ENCODE results near the gene COL19A1.

The COL19A1 gene

DNA sequence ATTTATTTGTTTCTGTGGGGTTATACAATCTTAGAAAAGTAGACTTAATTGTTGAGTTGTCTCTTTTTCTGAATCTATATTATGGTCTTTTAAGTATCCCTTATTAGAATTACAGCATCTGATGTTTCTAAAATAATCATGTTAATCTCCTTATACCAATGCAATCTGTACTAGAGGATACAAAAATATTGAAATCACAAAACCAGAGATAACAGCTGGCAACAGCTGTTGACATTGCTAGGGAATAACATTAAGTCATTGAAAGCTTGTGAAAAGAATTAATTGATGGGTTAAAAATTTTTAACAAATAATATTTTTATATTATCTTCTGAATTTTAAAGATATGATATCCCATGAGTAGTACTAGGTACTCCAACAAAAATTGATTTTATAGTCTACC is 162.6 kb downstream of the COL19A1 start:
- H3K36me3 ChIP-seq (ENCODE audit: control insufficient read depth, insufficient read depth, low read length) = no peaks in the 10 kb centered on the region
- DNase-seq = no peak
- no peaks in the 10 kb centered on the region for H3K27me3 ChIP-seq (replicated peaks; ENCODE audit: control insufficient read depth, insufficient read depth, low read length, poor library complexity, severe bottlenecking)
- no peaks in the 10 kb centered on the region for H3K9me3 ChIP-seq (ENCODE audit: control insufficient read depth, low read length)
- no peak overlapping the region for H3K27ac ChIP-seq (ENCODE audit: insufficient read depth, low read length, poor library complexity, severe bottlenecking)
- no peaks in the 10 kb centered on the region for H3K4me1 ChIP-seq (ENCODE audit: control insufficient read depth, insufficient read depth, low read length, poor library complexity, severe bottlenecking)
- H3K4me3 ChIP-seq (ENCODE audit: insufficient read depth, low read depth, low read length, poor library complexity, severe bottlenecking) = no peak overlapping the region

GRCh38 chr6:70033781-70034180 is 167.4 kb downstream of the COL19A1 start:
- DNase-seq = no peak
- H3K9me3 ChIP-seq (ENCODE audit: control insufficient read depth, low read length) = no peaks in the 10 kb centered on the region
- H3K27ac ChIP-seq (ENCODE audit: insufficient read depth, low read length, poor library complexity, severe bottlenecking) = no peak overlapping the region
- no peaks in the 10 kb centered on the region for H3K36me3 ChIP-seq (ENCODE audit: control insufficient read depth, insufficient read depth, low read length)
- no peak overlapping the region for H3K4me3 ChIP-seq (ENCODE audit: insufficient read depth, low read depth, low read length, poor library complexity, severe bottlenecking)
- H3K4me1 ChIP-seq (ENCODE audit: control insufficient read depth, insufficient read depth, low read length, poor library complexity, severe bottlenecking) = no peaks in the 10 kb centered on the region
- H3K27me3 ChIP-seq (replicated peaks; ENCODE audit: control insufficient read depth, insufficient read depth, low read length, poor library complexity, severe bottlenecking) = no peaks in the 10 kb centered on the region

GRCh38 chr6:70037445-70037844 is 171.1 kb downstream of the COL19A1 start:
- no peak overlapping the region for H3K4me3 ChIP-seq (ENCODE audit: insufficient read depth, low read depth, low read length, poor library complexity, severe bottlenecking)
- no peaks in the 10 kb centered on the region for H3K36me3 ChIP-seq (ENCODE audit: control insufficient read depth, insufficient read depth, low read length)
- DNase-seq = no peak
- no peaks in the 10 kb centered on the region for H3K9me3 ChIP-seq (ENCODE audit: control insufficient read depth, low read length)
- H3K4me1 ChIP-seq (ENCODE audit: control insufficient read depth, insufficient read depth, low read length, poor library complexity, severe bottlenecking) = no peaks in the 10 kb centered on the region
- H3K27ac ChIP-seq (ENCODE audit: insufficient read depth, low read length, poor library complexity, severe bottlenecking) = no peak overlapping the region
- H3K27me3 ChIP-seq (replicated peaks; ENCODE audit: control insufficient read depth, insufficient read depth, low read length, poor library complexity, severe bottlenecking) = no peaks in the 10 kb centered on the region

DNA sequence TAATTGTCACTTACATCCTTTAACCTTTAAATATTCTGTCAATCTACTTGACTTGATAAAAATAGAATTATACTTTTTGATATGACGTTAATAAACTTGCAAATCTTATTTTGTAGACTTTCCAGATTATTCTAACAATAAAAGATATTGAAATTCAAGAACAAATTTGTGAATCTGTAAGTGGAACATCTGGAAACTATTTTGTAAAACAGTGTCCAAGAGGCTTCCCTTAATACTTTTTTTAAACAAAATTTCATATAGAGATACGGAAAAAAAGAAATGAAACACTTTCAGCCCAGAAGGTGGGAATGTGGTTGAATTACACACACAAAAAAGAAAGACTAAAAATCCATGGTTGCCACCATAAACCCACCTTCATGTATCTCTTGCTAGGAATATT is 174.4 kb downstream of the COL19A1 start:
- H3K9me3 ChIP-seq (ENCODE audit: control insufficient read depth, low read length) = no peaks in the 10 kb centered on the region
- H3K4me1 ChIP-seq (ENCODE audit: control insufficient read depth, insufficient read depth, low read length, poor library complexity, severe bottlenecking) = no peaks in the 10 kb centered on the region
- H3K36me3 ChIP-seq (ENCODE audit: control insufficient read depth, insufficient read depth, low read length) = no peaks in the 10 kb centered on the region
- no peak for DNase-seq
- no peaks in the 10 kb centered on the region for H3K27me3 ChIP-seq (replicated peaks; ENCODE audit: control insufficient read depth, insufficient read depth, low read length, poor library complexity, severe bottlenecking)
- no peak overlapping the region for H3K27ac ChIP-seq (ENCODE audit: insufficient read depth, low read length, poor library complexity, severe bottlenecking)
- no peak overlapping the region for H3K4me3 ChIP-seq (ENCODE audit: insufficient read depth, low read depth, low read length, poor library complexity, severe bottlenecking)

- no peaks in the 10 kb centered on the region for H3K9me3 ChIP-seq (ENCODE audit: control insufficient read depth, low read length)
- no peak overlapping the region for H3K4me3 ChIP-seq (ENCODE audit: insufficient read depth, low read depth, low read length, poor library complexity, severe bottlenecking)
- H3K27me3 ChIP-seq (replicated peaks; ENCODE audit: control insufficient read depth, insufficient read depth, low read length, poor library complexity, severe bottlenecking) = no peaks in the 10 kb centered on the region
- no peaks in the 10 kb centered on the region for H3K4me1 ChIP-seq (ENCODE audit: control insufficient read depth, insufficient read depth, low read length, poor library complexity, severe bottlenecking)
- H3K27ac ChIP-seq (ENCODE audit: insufficient read depth, low read length, poor library complexity, severe bottlenecking) = no peak overlapping the region
- DNase-seq = no peak
- H3K36me3 ChIP-seq (ENCODE audit: control insufficient read depth, insufficient read depth, low read length) = no peaks in the 10 kb centered on the region
Measured at GRCh38 chr6:70041411-70041810, 175.1 kb downstream of the COL19A1 start.

- no peaks in the 10 kb centered on the region for H3K4me1 ChIP-seq (ENCODE audit: control insufficient read depth, insufficient read depth, low read length, poor library complexity, severe bottlenecking)
- no peak overlapping the region for H3K4me3 ChIP-seq (ENCODE audit: insufficient read depth, low read depth, low read length, poor library complexity, severe bottlenecking)
- H3K9me3 ChIP-seq (ENCODE audit: control insufficient read depth, low read length) = no peaks in the 10 kb centered on the region
- no peaks in the 10 kb centered on the region for H3K27me3 ChIP-seq (replicated peaks; ENCODE audit: control insufficient read depth, insufficient read depth, low read length, poor library complexity, severe bottlenecking)
- no peak for DNase-seq
- H3K36me3 ChIP-seq (ENCODE audit: control insufficient read depth, insufficient read depth, low read length) = no peaks in the 10 kb centered on the region
- no peak overlapping the region for H3K27ac ChIP-seq (ENCODE audit: insufficient read depth, low read length, poor library complexity, severe bottlenecking)
Measured at GRCh38 chr6:70045413-70045812, 179.1 kb downstream of the COL19A1 start.

- H3K36me3 ChIP-seq (ENCODE audit: control insufficient read depth, insufficient read depth, low read length) = no peaks in the 10 kb centered on the region
- H3K4me1 ChIP-seq (ENCODE audit: control insufficient read depth, insufficient read depth, low read length, poor library complexity, severe bottlenecking) = no peaks in the 10 kb centered on the region
- DNase-seq = no peak
- no peaks in the 10 kb centered on the region for H3K9me3 ChIP-seq (ENCODE audit: control insufficient read depth, low read length)
- H3K27me3 ChIP-seq (replicated peaks; ENCODE audit: control insufficient read depth, insufficient read depth, low read length, poor library complexity, severe bottlenecking) = no peaks in the 10 kb centered on the region
- H3K27ac ChIP-seq (ENCODE audit: insufficient read depth, low read length, poor library complexity, severe bottlenecking) = no peak overlapping the region
- H3K4me3 ChIP-seq (ENCODE audit: insufficient read depth, low read depth, low read length, poor library complexity, severe bottlenecking) = no peak overlapping the region
Measured at GRCh38 chr6:70051197-70052124, 185.1 kb downstream of the COL19A1 start.

DNA sequence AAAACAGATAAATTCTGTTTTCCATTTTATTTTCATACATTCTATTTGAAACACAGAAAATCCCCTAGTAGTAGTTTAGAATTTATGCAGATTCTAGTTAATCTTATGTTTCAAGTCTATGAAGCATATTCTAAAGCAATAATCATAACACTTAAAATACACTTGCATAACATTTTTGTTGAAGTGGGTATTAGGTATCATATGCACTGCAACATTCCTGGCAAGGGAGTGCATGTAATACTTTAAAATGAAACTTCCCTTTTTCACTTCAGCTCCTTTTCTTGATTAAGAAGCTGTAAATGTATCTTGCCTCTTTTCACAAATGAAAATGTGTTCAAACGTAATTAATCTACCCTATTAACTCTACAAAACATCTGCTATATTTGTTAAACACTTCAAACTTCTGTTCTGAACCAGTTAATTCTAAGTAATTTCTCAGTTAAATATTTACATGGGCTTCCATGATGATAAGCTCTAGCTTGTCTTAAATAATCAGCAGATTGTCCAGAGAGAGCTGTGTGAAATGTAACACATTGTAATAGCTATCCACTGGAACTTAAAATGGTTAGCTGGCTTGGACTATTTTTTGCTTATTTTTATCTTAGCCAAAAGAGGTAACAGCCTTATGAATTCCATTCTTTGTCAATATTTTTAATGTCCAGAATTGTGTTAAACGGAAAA is 192.8 kb downstream of the COL19A1 start:
- DNase-seq = no peak
- no peak overlapping the region for H3K27ac ChIP-seq (ENCODE audit: insufficient read depth, low read length, poor library complexity, severe bottlenecking)
- H3K4me1 ChIP-seq (ENCODE audit: control insufficient read depth, insufficient read depth, low read length, poor library complexity, severe bottlenecking) = no peaks in the 10 kb centered on the region
- H3K36me3 ChIP-seq (ENCODE audit: control insufficient read depth, insufficient read depth, low read length) = no peaks in the 10 kb centered on the region
- no peaks in the 10 kb centered on the region for H3K9me3 ChIP-seq (ENCODE audit: control insufficient read depth, low read length)
- H3K27me3 ChIP-seq (replicated peaks; ENCODE audit: control insufficient read depth, insufficient read depth, low read length, poor library complexity, severe bottlenecking) = no peaks in the 10 kb centered on the region
- H3K4me3 ChIP-seq (ENCODE audit: insufficient read depth, low read depth, low read length, poor library complexity, severe bottlenecking) = no peak overlapping the region

- Histone ChIP-seq H3K36me3 (ENCODE audit: control insufficient read depth, insufficient read depth, low read length) (no peaks in the 10 kb centered on the region), H3K4me3 (ENCODE audit: insufficient read depth, low read depth, low read length, poor library complexity, severe bottlenecking) (no peak overlapping the region), H3K27ac (ENCODE audit: insufficient read depth, low read length, poor library complexity, severe bottlenecking) (no peak overlapping the region), H3K4me1 (ENCODE audit: control insufficient read depth, insufficient read depth, low read length, poor library complexity, severe bottlenecking) (no peaks in the 10 kb centered on the region), H3K27me3 (replicated peaks; ENCODE audit: control insufficient read depth, insufficient read depth, low read length, poor library complexity, severe bottlenecking) (no peaks in the 10 kb centered on the region), H3K9me3 (ENCODE audit: control insufficient read depth, low read length) (no peaks in the 10 kb centered on the region)
- no peak for DNase-seq
Measured at GRCh38 chr6:70060680-70061079, 194.3 kb downstream of the COL19A1 start.

DNA sequence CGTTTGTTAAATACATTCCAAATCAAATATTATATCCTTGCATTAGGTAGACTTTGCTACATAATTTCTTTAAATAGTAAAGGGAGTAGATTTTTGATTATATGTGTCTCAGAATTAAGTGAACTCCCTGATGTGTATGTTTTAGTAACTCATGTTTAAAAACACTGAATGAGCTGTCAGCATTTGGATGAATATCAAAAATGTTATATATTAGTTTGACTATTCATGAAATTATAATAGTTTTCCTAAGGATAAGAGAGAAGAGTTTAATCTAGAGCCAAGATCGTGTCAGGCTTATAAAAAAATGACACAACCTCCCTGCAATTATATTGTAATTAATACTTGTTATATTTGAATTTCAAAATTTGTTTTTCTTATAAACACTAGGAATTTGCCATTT is 195.2 kb downstream of the COL19A1 start:
- Histone ChIP-seq H3K27ac (ENCODE audit: insufficient read depth, low read length, poor library complexity, severe bottlenecking) (no peak overlapping the region), H3K4me3 (ENCODE audit: insufficient read depth, low read depth, low read length, poor library complexity, severe bottlenecking) (no peak overlapping the region), H3K4me1 (ENCODE audit: control insufficient read depth, insufficient read depth, low read length, poor library complexity, severe bottlenecking) (no peaks in the 10 kb centered on the region), H3K9me3 (ENCODE audit: control insufficient read depth, low read length) (no peaks in the 10 kb centered on the region), H3K36me3 (ENCODE audit: control insufficient read depth, insufficient read depth, low read length) (no peaks in the 10 kb centered on the region), H3K27me3 (replicated peaks; ENCODE audit: control insufficient read depth, insufficient read depth, low read length, poor library complexity, severe bottlenecking) (no peaks in the 10 kb centered on the region)
- no peak for DNase-seq
